ENCODE measurements around the gene FOXK1.

FOXK1 gene

DNA sequence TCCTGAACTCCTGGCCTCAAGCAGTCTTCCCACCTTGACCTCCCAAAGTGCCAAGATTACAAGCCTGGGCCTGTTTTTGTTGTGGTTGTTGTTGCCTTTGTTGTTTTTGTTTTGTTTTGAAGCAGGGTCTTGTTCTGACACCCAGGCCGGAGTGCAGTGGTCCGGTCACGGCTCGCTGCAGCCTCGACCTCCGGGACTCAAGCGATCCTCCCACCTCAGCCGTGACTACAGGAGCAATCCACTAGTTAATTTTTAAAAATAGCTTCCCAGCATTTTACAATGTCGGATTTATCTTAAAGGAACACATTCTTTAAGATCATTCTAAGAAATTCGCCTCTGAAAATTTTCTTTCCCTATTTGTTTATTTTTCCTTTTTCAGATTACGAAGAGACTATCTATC lies 65.7 kb downstream of the FOXK1 start:
- Mint-ChIP-seq H3K36me3 (ENCODE audit: insufficient read depth) (peaks cover 9% of the 10 kb centered on the region), H3K4me3 (peak overlapping the region; percentile 80), H3K27ac (ENCODE audit: low read depth) (peak overlapping the region; percentile 80), H3K9me3 (no peaks in the 10 kb centered on the region), H3K4me1 (peaks cover 55% of the 10 kb centered on the region), H3K27me3 (no peaks in the 10 kb centered on the region)
- ATAC-seq (replicated peaks; ENCODE audit: extremely low read depth, poor library complexity, severe bottlenecking) = no peak
- DNase-seq (ENCODE audit: low spot score in 2 of 2) = no peak

DNA sequence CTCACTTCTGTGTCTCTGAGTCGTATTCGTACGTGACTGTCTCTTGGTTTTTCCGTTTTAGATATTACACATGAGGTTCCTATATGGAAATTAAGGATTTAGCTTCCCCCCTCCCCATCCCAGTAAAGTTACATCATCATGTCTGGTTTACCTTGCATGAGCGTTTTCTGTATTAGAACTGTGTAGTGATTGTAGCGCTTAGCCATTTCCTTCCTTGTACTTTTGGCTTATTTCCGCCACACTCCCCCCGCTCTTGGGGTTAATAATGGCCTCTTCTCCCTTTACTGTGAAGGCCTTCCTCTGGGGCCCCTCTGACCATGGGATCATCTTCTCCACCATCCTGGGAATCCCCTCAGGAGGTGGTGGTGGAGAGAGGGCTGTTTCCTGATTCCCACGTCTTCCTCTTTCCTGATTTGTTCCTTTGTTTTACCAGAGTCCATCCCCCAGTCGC lies 66.2 kb downstream of the FOXK1 start:
- Mint-ChIP-seq H3K4me3 (peak overlapping the region; percentile 80), H3K27ac (ENCODE audit: low read depth) (peak overlapping the region; percentile 80), H3K9me3 (no peaks in the 10 kb centered on the region), H3K27me3 (no peaks in the 10 kb centered on the region), H3K36me3 (ENCODE audit: insufficient read depth) (peaks cover 12% of the 10 kb centered on the region), H3K4me1 (peaks cover 60% of the 10 kb centered on the region)
- no peak for DNase-seq (ENCODE audit: low spot score in 2 of 2)
- ATAC-seq (replicated peaks; ENCODE audit: extremely low read depth, poor library complexity, severe bottlenecking) = no peak

DNA sequence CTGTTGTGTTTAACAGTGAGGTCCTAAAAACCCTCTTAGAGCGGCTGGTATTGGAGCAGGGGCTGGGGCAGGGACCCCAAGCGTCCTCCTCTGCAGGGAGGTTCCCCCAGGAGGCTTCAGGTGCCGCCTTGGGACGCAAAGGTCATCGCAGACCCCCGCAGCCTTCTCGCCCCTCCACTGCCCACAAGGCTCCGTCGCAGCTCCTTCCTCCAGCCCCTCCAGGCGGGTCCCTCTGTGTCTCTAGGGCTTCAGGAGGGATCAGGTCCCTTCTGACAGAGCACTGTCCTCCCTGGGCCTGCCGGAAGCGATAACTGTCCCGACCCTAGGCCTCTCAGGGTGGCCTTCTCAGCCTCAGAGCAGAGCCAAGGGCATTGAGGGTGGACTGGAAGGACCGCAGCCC lies 67.3 kb downstream of the FOXK1 start:
- no peak overlapping the region for H3K4me3 Mint-ChIP-seq
- ATAC-seq (replicated peaks; ENCODE audit: extremely low read depth, poor library complexity, severe bottlenecking) (no peak), DNase-seq (ENCODE audit: low spot score in 2 of 2) (no peak)
- H3K27me3 Mint-ChIP-seq = no peaks in the 10 kb centered on the region
- no peaks in the 10 kb centered on the region for H3K9me3 Mint-ChIP-seq
- H3K27ac Mint-ChIP-seq (ENCODE audit: low read depth) = peak overlapping the region; percentile 80
- peaks cover 57% of the 10 kb centered on the region for H3K4me1 Mint-ChIP-seq
- H3K36me3 Mint-ChIP-seq (ENCODE audit: insufficient read depth) = peaks cover 14% of the 10 kb centered on the region

DNA sequence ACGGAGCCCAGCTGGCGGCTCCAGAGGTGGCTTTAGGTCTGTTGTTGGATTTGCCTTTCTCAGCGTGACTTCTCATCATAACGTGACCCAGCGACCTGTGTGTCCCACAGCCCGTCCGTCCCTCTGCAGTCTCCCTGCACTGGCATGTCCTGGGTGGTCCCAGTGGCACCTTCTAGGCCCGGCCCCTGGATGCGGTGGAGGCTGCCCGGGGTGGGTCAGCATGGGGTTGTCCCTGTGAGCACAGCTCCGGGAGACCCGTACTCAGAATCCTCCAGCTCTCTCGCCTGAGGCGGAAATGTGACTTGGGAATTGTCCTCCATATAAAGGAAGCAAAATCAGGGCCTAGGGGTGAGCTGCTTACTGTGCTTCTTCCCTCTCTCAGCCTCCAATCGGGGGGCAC lies 67.7 kb downstream of the FOXK1 start:
- no peak overlapping the region for H3K4me3 Mint-ChIP-seq
- ATAC-seq (replicated peaks; ENCODE audit: extremely low read depth, poor library complexity, severe bottlenecking) = no peak
- no peaks in the 10 kb centered on the region for H3K27me3 Mint-ChIP-seq
- peaks cover 53% of the 10 kb centered on the region for H3K4me1 Mint-ChIP-seq
- H3K9me3 Mint-ChIP-seq = no peaks in the 10 kb centered on the region
- H3K36me3 Mint-ChIP-seq (ENCODE audit: insufficient read depth) = peaks cover 14% of the 10 kb centered on the region
- no peak for DNase-seq (ENCODE audit: low spot score in 2 of 2)
- peak overlapping the region; percentile 80 for H3K27ac Mint-ChIP-seq (ENCODE audit: low read depth)

DNA sequence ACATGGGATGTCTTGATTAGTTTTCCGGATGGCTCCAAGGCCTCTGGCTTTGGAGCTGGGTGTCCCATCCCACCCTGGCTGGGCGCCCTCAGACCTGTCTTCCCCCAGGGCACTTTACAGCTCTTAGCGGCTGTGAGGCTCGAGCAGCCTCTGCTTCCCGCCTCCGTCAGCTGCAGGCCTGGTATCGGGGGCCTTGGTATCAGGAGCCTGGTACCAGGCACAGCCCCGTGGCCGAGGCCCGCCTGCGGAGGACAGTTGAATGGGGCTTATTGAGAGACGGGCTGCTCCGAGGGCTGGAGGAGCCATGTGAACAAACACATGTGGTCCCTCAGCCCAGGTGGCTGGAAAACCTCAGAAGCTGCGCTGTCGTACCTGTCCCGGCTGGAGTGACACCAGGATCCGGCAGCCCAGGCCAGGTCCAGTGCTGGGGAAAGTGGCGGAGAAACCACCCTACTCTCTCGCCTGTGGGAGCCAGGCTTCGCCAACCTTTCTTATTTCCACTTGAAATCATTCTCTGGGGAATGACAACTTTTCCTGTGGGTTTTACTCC lies 69.4 kb downstream of the FOXK1 start:
- peaks cover 38% of the 10 kb centered on the region for H3K4me1 Mint-ChIP-seq
- no peak for ATAC-seq (replicated peaks; ENCODE audit: extremely low read depth, poor library complexity, severe bottlenecking)

GRCh38 chr7:4753598-4754432 lies 71.7 kb downstream of the FOXK1 start:
- Mint-ChIP-seq H3K4me1 (peaks cover 22% of the 10 kb centered on the region), H3K27me3 (no peaks in the 10 kb centered on the region), H3K9me3 (no peaks in the 10 kb centered on the region), H3K27ac (ENCODE audit: low read depth) (peak overlapping the region; percentile 29), H3K36me3 (ENCODE audit: insufficient read depth) (peaks cover 23% of the 10 kb centered on the region), H3K4me3 (no peak overlapping the region)
- ATAC-seq (replicated peaks; ENCODE audit: extremely low read depth, poor library complexity, severe bottlenecking) (peak; percentile 89), DNase-seq (ENCODE audit: low spot score in 2 of 2) (peak; percentile 67 to 86)

More for the DNA sequence above, 69.4 kb downstream of the FOXK1 start:
- no peak for DNase-seq (ENCODE audit: low spot score in 2 of 2)
- Mint-ChIP-seq H3K9me3 (no peaks in the 10 kb centered on the region), H3K27me3 (no peaks in the 10 kb centered on the region), H3K4me3 (no peak overlapping the region), H3K36me3 (ENCODE audit: insufficient read depth) (peaks cover 18% of the 10 kb centered on the region), H3K27ac (ENCODE audit: low read depth) (no peak overlapping the region)

DNA sequence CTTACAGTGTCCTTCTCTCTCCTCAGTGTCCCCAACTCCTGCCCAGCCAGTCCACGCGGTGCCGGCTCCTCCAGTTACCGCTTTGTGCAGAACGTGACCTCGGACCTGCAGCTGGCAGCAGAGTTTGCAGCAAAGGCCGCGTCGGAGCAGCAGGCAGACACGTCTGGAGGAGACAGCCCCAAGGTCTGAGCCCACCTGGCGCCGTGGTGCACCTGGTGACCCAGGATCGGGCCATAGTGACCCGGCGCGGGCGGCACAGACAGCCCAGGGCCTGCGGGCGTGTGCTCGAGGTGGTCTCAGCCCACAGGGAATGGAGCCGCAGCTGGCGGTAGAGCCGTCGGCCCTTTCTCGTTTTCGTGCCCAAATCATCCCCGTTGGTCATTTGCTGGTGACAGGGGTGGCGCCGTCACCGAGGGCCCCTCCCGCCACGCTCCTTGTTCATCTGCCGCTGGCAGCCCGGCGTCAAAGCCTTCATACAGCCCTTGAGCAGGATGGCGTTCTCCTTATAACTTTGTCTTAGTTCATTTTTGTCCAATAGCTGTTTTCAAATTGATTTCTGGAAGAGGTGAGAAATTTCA lies 72.4 kb downstream of the FOXK1 start:
- no peak for ATAC-seq (replicated peaks; ENCODE audit: extremely low read depth, poor library complexity, severe bottlenecking)
- H3K36me3 Mint-ChIP-seq (ENCODE audit: insufficient read depth) = peaks cover 27% of the 10 kb centered on the region
- H3K4me3 Mint-ChIP-seq = no peak overlapping the region
- no peaks in the 10 kb centered on the region for H3K9me3 Mint-ChIP-seq
- no peak for DNase-seq (ENCODE audit: low spot score in 2 of 2)
- H3K27ac Mint-ChIP-seq (ENCODE audit: low read depth) = no peak overlapping the region
- no peaks in the 10 kb centered on the region for H3K27me3 Mint-ChIP-seq
- peaks cover 18% of the 10 kb centered on the region for H3K4me1 Mint-ChIP-seq

DNA sequence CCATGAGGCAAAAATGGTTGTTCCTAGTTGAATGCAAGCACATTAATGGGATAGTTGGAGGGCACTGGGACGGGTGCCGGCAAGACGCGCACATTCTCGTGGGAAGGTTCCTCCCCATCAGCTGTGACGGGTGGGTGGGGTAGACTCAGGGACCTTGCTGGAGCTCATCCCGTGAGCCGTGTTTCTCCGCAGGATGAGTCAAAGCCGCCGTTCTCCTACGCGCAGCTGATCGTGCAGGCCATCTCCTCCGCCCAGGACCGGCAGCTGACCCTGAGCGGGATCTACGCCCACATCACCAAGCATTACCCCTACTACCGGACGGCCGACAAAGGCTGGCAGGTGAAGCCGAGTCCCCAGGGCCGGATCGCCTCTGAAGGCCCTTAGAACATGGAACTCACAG lies 73.0 kb downstream of the FOXK1 start:
- peaks cover 32% of the 10 kb centered on the region for H3K36me3 Mint-ChIP-seq (ENCODE audit: insufficient read depth)
- no peak overlapping the region for H3K4me3 Mint-ChIP-seq
- no peak for DNase-seq (ENCODE audit: low spot score in 2 of 2)
- H3K27ac Mint-ChIP-seq (ENCODE audit: low read depth) = no peak overlapping the region
- no peaks in the 10 kb centered on the region for H3K27me3 Mint-ChIP-seq
- H3K9me3 Mint-ChIP-seq = no peaks in the 10 kb centered on the region
- H3K4me1 Mint-ChIP-seq = peaks cover 18% of the 10 kb centered on the region
- no peak for ATAC-seq (replicated peaks; ENCODE audit: extremely low read depth, poor library complexity, severe bottlenecking)

GRCh38 chr7:4758111-4758510 lies 76.0 kb downstream of the FOXK1 start:
- peaks cover 32% of the 10 kb centered on the region for H3K36me3 Mint-ChIP-seq (ENCODE audit: insufficient read depth)
- DNase-seq (ENCODE audit: low spot score in 2 of 2) = no peak
- H3K4me3 Mint-ChIP-seq = no peak overlapping the region
- no peak for ATAC-seq (replicated peaks; ENCODE audit: extremely low read depth, poor library complexity, severe bottlenecking)
- H3K27ac Mint-ChIP-seq (ENCODE audit: low read depth) = no peak overlapping the region
- H3K27me3 Mint-ChIP-seq = no peaks in the 10 kb centered on the region
- H3K4me1 Mint-ChIP-seq = peaks cover 9% of the 10 kb centered on the region
- no peaks in the 10 kb centered on the region for H3K9me3 Mint-ChIP-seq

GRCh38 chr7:4758791-4759190 lies 76.7 kb downstream of the FOXK1 start:
- no peaks in the 10 kb centered on the region for H3K9me3 Mint-ChIP-seq
- DNase-seq (ENCODE audit: low spot score in 2 of 2) (no peak), ATAC-seq (replicated peaks; ENCODE audit: extremely low read depth, poor library complexity, severe bottlenecking) (no peak)
- no peaks in the 10 kb centered on the region for H3K27me3 Mint-ChIP-seq
- H3K4me1 Mint-ChIP-seq = peaks cover 3% of the 10 kb centered on the region
- H3K27ac Mint-ChIP-seq (ENCODE audit: low read depth) = no peak overlapping the region
- peaks cover 28% of the 10 kb centered on the region for H3K36me3 Mint-ChIP-seq (ENCODE audit: insufficient read depth)
- H3K4me3 Mint-ChIP-seq = no peak overlapping the region

- ATAC-seq (replicated peaks; ENCODE audit: extremely low read depth, poor library complexity, severe bottlenecking) = no peak
- no peaks in the 10 kb centered on the region for H3K27me3 Mint-ChIP-seq
- H3K9me3 Mint-ChIP-seq = no peaks in the 10 kb centered on the region
- no peak overlapping the region for H3K27ac Mint-ChIP-seq (ENCODE audit: low read depth)
- no peak for DNase-seq (ENCODE audit: low spot score in 2 of 2)
- no peak overlapping the region for H3K4me3 Mint-ChIP-seq
- peaks cover 30% of the 10 kb centered on the region for H3K36me3 Mint-ChIP-seq (ENCODE audit: insufficient read depth)
- H3K4me1 Mint-ChIP-seq = no peaks in the 10 kb centered on the region
These were observed 77.1 kb downstream of the FOXK1 start for GRCh38 chr7:4759211-4759610.

DNA sequence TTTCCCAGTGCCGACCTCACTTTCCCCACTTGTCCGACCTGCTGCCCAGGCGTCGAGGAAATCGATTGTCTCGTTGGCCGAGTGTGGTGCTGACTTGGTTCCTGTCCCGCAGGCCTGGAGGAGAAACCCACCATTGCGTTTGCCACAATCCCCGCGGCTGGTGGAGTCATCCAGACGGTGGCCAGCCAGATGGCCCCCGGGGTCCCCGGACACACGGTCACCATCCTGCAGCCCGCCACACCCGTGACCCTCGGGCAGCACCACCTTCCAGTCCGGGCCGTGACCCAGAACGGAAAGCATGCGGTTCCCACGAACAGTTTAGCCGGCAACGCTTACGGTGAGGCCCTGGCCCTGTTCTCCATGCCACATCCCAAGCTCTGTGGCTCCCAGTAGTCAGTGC lies 78.9 kb downstream of the FOXK1 start:
- Mint-ChIP-seq H3K36me3 (ENCODE audit: insufficient read depth) (peaks cover 30% of the 10 kb centered on the region), H3K27ac (ENCODE audit: low read depth) (no peak overlapping the region), H3K4me1 (no peaks in the 10 kb centered on the region), H3K9me3 (no peaks in the 10 kb centered on the region), H3K4me3 (no peak overlapping the region), H3K27me3 (no peaks in the 10 kb centered on the region)
- ATAC-seq (replicated peaks; ENCODE audit: extremely low read depth, poor library complexity, severe bottlenecking) = no peak
- no peak for DNase-seq (ENCODE audit: low spot score in 2 of 2)
